HT1080 (cell line): ENCODE measurements around the gene GLO1. TPM values are rescaled to one million over a fixed set of nuclear protein-coding genes. Genes with fewer than 3 reads are reported as not detected.
A peak's percentile ranks its signal among the peaks of the same experiment; 100 is the strongest.

ENCODE experiments used
- DNase-seq: peaks from one replicate; pipeline ENCODE4 v3.0.0-alpha.2; 2015; ENCODE audit warnings: low read depth
- polyA plus RNA-seq, 2 experiments: library from polyadenylated mRNA; depleted of rRNA; stranded (reverse); fragments of >200 nt; gene quantifications; 2 replicates each; pipeline ENCODE4 v1.2.3, GENCODE V29; 2015
- total RNA-seq: library from RNA; depleted of rRNA; stranded (reverse); fragments of >200 nt; shearing (Covaris generic); gene quantifications from 2 replicates; pipeline ENCODE4 v1.2.3, GENCODE V29; 2014; rRNA removed

The GLO1 gene
- total RNA-seq: 214 and 252 TPM in 2 replicates
- polyA plus RNA-seq (2015; cell fraction: cytosol; rRNA removed): 460 and 505 TPM in 2 replicates
- 242 and 286 TPM in 2 replicates for polyA plus RNA-seq (2015; cell fraction: nucleus; rRNA removed)

- DNase-seq: peak; percentile 97
These were observed at the start of gene GLO1 for GRCh38 chr6:38702558-38703397. Gene GLO1, minus strand, starts transcription at chr6:38703145. Its CDS starts 91 bp downstream, at chr6:38703054.

DNA sequence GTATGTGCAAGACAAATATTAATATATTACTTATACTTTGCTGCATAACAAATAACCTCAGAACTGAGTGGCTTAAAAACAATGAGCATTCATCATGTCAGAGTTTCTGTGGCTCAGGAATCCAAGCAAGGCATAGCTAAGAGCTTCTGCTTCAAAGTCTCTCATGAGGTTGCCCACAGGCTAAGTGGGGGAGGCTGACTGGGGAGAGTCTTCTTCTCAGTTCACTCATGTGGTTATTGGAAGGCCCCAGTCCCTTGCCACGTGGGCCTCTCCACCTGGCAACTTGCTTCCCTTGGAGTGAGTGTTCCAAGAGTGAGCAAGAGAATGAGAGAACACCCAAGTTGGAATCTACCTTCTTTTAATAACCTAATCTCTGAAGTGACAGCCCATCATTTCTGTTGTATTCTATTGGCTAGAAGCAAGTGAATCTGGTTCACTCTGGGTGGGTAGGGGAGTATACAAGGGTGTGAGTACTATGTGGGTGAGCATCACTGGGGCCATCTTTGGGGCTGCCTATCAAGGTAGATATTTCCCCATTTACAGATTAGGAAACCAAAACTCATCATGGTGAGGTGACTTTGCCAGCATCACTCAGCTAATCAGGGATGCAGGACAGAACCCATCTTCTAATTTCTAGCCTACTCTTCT is 48.1 kb upstream of the GLO1 start:
- DNase-seq: no peak

- no peak for DNase-seq
These were observed 46.5 kb upstream of the GLO1 start for GRCh38 chr6:38749473-38749872.

GRCh38 chr6:38739532-38739931 is 36.6 kb upstream of the GLO1 start:
- no peak for DNase-seq

GRCh38 chr6:38738261-38738660 is 35.3 kb upstream of the GLO1 start:
- DNase-seq: no peak

- no peak for DNase-seq
These were observed 34.0 kb upstream of the GLO1 start for GRCh38 chr6:38736951-38737350.

DNA sequence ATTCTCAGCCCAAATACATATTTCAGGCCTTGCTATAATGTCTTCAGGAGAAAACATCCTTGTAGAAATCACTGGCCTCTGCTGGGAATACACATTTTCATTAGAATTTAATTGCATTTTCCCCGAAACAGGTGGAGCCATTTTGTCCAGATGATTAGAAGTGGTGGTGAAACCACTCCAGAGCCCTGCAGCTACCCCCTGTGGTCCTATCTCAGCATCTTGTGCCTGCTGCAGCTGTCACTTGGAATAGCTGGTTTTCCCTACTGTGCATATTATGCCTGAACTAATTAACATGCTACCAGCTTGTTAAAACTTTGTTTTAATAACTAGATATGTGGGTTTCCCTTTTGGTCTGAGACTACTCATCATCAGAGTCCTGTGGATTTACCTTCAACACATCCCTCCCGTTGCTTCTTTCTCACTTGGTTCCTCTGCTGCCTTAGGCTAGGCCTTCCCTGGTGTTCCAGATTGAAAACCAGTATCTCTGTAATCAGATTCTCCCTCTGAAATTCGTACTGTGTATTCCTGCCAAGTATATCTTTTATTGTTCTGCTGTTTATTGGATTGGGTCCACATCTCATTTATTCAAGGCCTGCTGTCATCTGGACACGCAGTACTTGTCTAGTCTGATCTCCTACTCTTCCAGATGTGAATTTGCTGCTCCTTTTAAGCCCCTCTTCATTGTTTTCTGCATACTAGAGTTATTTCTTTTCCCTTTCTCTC is 27.4 kb upstream of the GLO1 start:
- DNase-seq: no peak

GRCh38 chr6:38728203-38728602 is 25.3 kb upstream of the GLO1 start:
- DNase-seq: no peak

GRCh38 chr6:38725414-38726183 is 22.7 kb upstream of the GLO1 start:
- DNase-seq: peak; percentile 63

DNA sequence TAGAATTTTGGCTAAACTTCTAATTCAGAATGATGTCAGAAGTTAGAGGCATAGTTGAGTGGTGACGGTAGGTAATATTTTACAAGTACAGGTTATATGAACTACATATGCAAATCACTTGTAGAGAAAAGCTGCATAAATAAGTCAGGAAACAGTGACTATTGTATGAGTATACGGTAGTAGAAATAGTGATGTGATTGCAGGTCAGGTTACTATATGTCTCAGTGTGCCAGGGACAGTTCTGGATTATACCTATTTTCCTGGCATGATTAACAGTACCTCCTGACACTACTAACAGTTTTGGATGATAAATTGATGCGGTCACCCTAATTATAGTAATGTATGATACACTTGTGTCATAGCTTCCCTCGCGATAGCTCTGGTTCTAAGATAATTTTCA is 21.4 kb upstream of the GLO1 start:
- DNase-seq: no peak

DNA sequence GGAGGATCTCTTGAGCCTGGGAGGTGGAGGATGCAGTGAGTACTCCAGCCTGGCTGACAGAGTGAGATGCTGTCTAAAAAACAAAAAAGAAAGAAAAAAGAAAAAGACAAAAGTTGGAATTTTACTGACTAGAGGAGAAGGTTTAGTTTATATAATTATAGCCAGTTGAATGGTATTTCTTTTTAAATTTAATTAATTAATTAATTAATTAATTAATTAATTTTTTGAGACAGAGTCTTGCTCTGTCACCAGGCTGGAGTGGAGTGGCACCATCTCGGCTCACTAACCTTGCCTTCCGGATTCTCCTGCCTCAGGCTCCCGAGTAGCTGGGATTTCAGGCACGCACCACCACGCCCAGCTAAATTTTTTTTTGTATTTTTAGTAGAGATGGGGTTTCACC is 20.8 kb upstream of the GLO1 start:
- no peak for DNase-seq

GRCh38 chr6:38722727-38723334 is 19.9 kb upstream of the GLO1 start:
- DNase-seq: no peak

DNA sequence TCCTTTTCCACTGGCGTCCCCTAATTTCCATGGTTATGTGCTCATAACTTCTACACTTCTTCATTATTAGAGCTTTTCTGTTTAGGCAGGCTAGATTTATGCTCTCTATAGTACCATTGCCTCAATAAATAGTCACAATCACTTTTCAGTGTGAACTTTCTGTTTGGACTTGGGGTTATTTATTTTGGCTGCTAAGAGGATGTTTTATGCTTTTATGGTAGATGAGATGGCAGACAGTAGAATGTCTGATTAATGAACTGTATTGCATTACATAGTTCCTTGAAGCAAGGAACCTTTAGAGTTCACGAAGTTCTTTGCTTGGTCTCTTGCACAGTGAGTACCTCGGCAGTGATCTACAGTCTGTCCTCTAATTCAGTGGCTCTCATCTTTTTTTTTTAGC is 19.1 kb upstream of the GLO1 start:
- no peak for DNase-seq

DNA sequence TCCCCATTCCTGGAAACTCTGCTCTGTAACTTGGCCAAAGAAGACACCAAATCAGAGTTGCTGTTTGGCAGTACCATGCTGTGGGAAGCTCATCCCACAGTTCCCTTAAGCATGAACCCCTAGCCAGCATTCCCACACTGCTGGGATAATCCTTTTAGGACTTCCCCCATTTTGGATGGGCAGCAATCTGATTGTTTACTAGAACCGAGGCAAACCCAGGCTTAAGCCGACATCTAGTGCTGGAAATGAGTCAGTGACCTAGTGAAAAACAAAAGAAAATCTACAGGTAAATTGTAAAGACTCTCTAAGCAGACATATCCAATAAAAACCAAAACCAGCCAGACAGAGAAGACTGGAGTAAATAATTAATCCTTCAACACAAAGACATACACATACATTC is 17.4 kb upstream of the GLO1 start:
- no peak for DNase-seq

- no peak for DNase-seq
These were observed 16.4 kb upstream of the GLO1 start for GRCh38 chr6:38719358-38719757.

DNA sequence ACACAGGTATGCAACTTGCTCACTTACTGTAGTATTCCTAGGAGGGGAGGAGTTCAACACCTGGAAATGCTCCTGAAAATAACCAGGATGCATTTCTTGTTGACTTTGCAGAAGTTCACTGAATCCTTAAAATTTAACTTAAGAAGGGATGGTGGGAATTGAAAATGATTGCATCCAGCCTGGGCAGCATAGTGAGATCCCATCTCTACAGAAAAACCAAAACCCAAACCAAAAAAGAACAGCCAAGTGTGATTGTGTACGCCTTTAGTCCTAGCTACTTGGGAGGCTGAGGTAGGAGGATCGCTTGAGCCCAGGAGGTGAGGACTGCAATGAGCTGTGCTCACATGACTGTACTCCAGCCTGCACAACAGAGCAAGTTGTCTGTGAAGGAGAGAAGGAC is 13.9 kb upstream of the GLO1 start:
- DNase-seq: no peak

GRCh38 chr6:38715016-38715689 is 12.2 kb upstream of the GLO1 start, which contains the start of gene DNAH8:
Gene DNAH8, plus strand, starts transcription at chr6:38715311. Its CDS starts 7,499 bp downstream, at chr6:38722810.
- DNase-seq: no peak

DNA sequence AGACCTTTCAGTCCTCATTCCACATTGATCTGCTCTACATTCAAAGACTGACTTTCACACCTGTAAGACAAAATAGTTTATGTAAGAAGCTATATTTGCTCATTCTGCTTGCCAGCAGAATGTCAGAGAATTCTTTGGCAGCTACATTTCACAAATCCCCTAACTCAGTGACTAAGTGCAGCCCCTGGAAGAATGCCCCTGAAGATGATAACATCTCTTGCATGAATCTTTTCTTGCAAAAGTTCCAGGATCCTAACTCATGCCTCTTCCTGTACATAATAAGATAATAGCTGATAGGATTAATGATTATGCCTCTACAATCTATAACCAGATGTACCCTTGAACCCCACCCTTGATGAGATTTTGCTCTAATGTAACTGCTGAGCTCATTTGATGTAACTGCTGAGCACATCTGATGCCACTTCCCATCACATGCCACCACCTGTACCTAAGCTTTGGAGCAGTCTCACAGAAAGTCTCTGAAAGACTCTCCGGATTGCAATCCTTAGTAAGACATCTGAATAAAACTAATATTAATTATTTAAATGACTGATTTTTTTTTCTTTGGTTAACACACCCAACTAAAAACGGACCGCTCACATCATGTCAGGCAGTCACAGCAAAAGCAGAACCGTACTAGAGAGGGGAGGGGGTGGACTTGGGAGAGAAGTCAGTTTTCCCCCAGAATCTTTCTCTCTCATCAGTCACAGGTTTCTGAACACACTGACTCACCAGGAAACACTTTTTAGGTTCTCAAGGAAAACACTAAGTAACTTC is 11.5 kb upstream of the GLO1 start:
- DNase-seq: no peak

DNA sequence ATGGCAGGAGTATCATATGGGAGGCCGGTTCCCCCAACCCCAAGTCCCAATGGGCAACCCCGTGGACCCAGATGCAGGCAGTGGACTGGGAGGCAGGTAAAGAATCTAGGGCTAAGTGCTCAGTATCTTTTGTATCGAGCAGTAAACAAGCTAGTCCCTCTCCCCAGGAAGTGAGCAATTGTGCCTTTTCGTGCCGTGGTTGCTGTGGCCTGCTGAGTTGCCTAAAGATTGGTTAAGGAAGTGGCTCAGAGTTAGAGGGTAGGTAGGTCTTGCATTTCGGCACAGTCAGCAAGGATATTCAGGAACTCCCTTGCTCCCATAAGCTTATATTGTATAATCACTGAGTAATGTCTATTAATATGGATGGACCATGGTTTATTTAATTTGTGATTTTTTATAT is 10.9 kb upstream of the GLO1 start:
- DNase-seq: peak; percentile 50
